Mesothelial cell of epicardium (in vitro differentiated cells): Measurements from ENCODE around the gene NSD2. TPM values are rescaled to one million over a fixed set of nuclear protein-coding genes. Genes with fewer than 3 reads are reported as not detected.

Source experiments
- microRNA-seq: library from miRNA; unstranded; fragments of <30 nt; microRNA quantifications from one replicate; pipeline ENCODE4 v1.2.0, GENCODE V29; 2021; ENCODE audit warnings: inconsistent platforms, mixed read lengths
- total RNA-seq: library from RNA; stranded (reverse); gene quantifications from 3 replicates; pipeline ENCODE4 v1.2.1, GENCODE V29; 2021

NSD2 gene
- total RNA-seq, 1 donor from 2014 or later, result 119 TPM

Small RNAs within 50 kb of the gene (microRNA-seq; reads per million reads assigned to microRNA genes)
- 3.8 reads per million, percentile 11 among the genes with 10 or more reads in this experiment for gene MIR943

Other genes with a start within 250 kb of the NSD2 start
- 7.2 to 10.5 TPM (median 7.6 TPM) in 3 replicates for gene FAM53A, start 187.1 kb upstream of the NSD2 start, total RNA-seq
- gene SLBP, start 159.1 kb upstream of the NSD2 start, total RNA-seq, result 45.8 to 50.6 TPM (median 49.8 TPM) in 3 replicates
- gene TMEM129, start 150.1 kb upstream of the NSD2 start, total RNA-seq, result 36.0 to 37.8 TPM (median 37.3 TPM) in 3 replicates
- 38.9 to 45.3 TPM (median 44.4 TPM) in 3 replicates for gene TACC3, start 149.9 kb upstream of the NSD2 start, total RNA-seq
- 30.9 to 37.6 TPM (median 32.9 TPM) in 3 replicates for gene FGFR3, start 78.1 kb upstream of the NSD2 start, total RNA-seq
- gene LETM1, start 15.2 kb upstream of the NSD2 start, total RNA-seq, result 48.6 to 50.9 TPM (median 48.7 TPM) in 3 replicates
- 53.0 to 55.8 TPM (median 55.8 TPM) in 3 replicates for gene NELFA, start 137.6 kb downstream of the NSD2 start, total RNA-seq
- gene NAT8L, start 187.9 kb downstream of the NSD2 start, total RNA-seq, result 25.2 to 28.2 TPM (median 25.2 TPM) in 3 replicates